Right ventricle myocardium superior (tissue), 1 donor: ENCODE data around the gene EOLA1. TPM values are rescaled to one million over a fixed set of nuclear protein-coding genes. Genes with fewer than 3 reads are reported as not detected.
"Not testable (repeated sequence)": the region's sequence is repeated elsewhere in the genome, so short reads cannot be mapped to it uniquely, and the experiment has no call there.

Experiments
- ATAC-seq: fragments of 200-7000 bp; cut with Tn5 transposase; one replicate; pipeline ENCODE4 v1.9.1; 2020; ENCODE audit warnings: mild to moderate bottlenecking; ENCODE audit not compliant: poor library complexity
- DNase-seq: peaks from one replicate; pipeline ENCODE4 v3.0.0-alpha.2; 2020
- intact Hi-C: fragments of 100-400 bp; cut with DNase I; formaldehyde crosslinking; loops from one replicate; pipeline ENCODE4 v1.11.2; 2022
- long read RNA-seq: library from polyadenylated mRNA; unstranded; transcript quantifications from one replicate; pipeline ENCODE4 v2.0.0, GENCODE V29; 2021
- total RNA-seq: library from RNA; stranded (reverse); fragmentation: NEBNext Ultra II Directional; extraction: Animal tissue kit (Norgen Biotek cat#: 25700); gene quantifications from one replicate; pipeline ENCODE4 v1.2.1, GENCODE V29; 2021
- donor health status: DM: no; HTN: yes; CAD: no; lungs with severe emphysema.

EOLA1 gene
- 26.9 TPM for total RNA-seq
- long read RNA-seq, transcript CXorf40A-204 (5 exons, 1,403 nt): major isoform, 12 of 23 reads
- long read RNA-seq, partial matches to known transcripts: 0 of 23 reads
- long read RNA-seq, other reads (novel, unspliced or antisense): 4 of 23 reads

GRCh38 chrX:149540621-149541520 lies at the start of gene EOLA1:
EOLA1 (plus strand) TSS chrX:149541012; CDS start chrX:149545631, 4,619 bp downstream.
- ATAC-seq: peak; percentile 68
- intact Hi-C loops: no loop called here

GRCh38 chrX:149491812-149492211 lies 49.0 kb upstream of the EOLA1 start:
- no peak for ATAC-seq
- no peak for DNase-seq
- intact Hi-C loops: no loop called here

More at GRCh38 chrX:149540621-149541520, at the start of gene EOLA1:
- peak; percentile 93 for DNase-seq

- intact Hi-C loops: no loop called here
- peak; percentile 85 for ATAC-seq
- DNase-seq: peak; percentile 54
Measured at GRCh38 chrX:149493567-149494562, 46.9 kb upstream of the EOLA1 start.

GRCh38 chrX:149494844-149495565 lies 45.8 kb upstream of the EOLA1 start:
- DNase-seq (no peak), ATAC-seq (no peak)
- intact Hi-C loops: no loop called here

- ATAC-seq: no peak
- intact Hi-C loops: no loop called here
- no peak for DNase-seq
Measured at GRCh38 chrX:149495573-149496071, 45.2 kb upstream of the EOLA1 start.

- ATAC-seq (no peak), DNase-seq (no peak)
- intact Hi-C loops: no loop called here
Measured at GRCh38 chrX:149497054-149497453, 43.8 kb upstream of the EOLA1 start.

GRCh38 chrX:149497626-149498025 lies 43.2 kb upstream of the EOLA1 start:
- ATAC-seq (no peak), DNase-seq (no peak)
- intact Hi-C loops: no loop called here

- intact Hi-C loops: no loop called here
- ATAC-seq (no peak), DNase-seq (no peak)
Measured at GRCh38 chrX:149498767-149499166, 42.0 kb upstream of the EOLA1 start.

- intact Hi-C loops: no loop called here
- no peak for ATAC-seq
- no peak for DNase-seq
Measured at GRCh38 chrX:149499766-149500165, 41.0 kb upstream of the EOLA1 start.

GRCh38 chrX:149502923-149503322 lies 37.9 kb upstream of the EOLA1 start:
- intact Hi-C loops, DNase-seq, ATAC-seq: not testable (repeated sequence)

- DNase-seq: peak; percentile 50
Measured at GRCh38 chrX:149503446-149503845, 37.4 kb upstream of the EOLA1 start.

GRCh38 chrX:149504226-149504914 lies 36.4 kb upstream of the EOLA1 start:
- ATAC-seq: peak; percentile 24
- intact Hi-C loops: no loop called here
- no peak for DNase-seq

More at GRCh38 chrX:149503446-149503845, 37.4 kb upstream of the EOLA1 start:
- intact Hi-C loops: not testable (repeated sequence)
- ATAC-seq: peak; percentile 48

GRCh38 chrX:149504915-149505651 lies 35.7 kb upstream of the EOLA1 start, which contains the start of gene IDS:
IDS (minus strand) TSS chrX:149505306; CDS start chrX:149505137, 169 bp downstream.
- peak; percentile 97 for ATAC-seq
- intact Hi-C loops: no loop called here
- DNase-seq: peak; percentile 95

GRCh38 chrX:149505671-149506070 lies 35.1 kb upstream of the EOLA1 start:
- no peak for DNase-seq
- no peak for ATAC-seq
- intact Hi-C loops: no loop called here

- intact Hi-C loops: no loop called here
- no peak for DNase-seq
- ATAC-seq: no peak
Measured at GRCh38 chrX:149506349-149506748, 34.5 kb upstream of the EOLA1 start.

- intact Hi-C loops: no loop called here
- DNase-seq (no peak), ATAC-seq (no peak)
Measured at GRCh38 chrX:149508467-149508866, 32.3 kb upstream of the EOLA1 start.

GRCh38 chrX:149510386-149510785 lies 30.4 kb upstream of the EOLA1 start:
- intact Hi-C loops: no loop called here
- ATAC-seq: no peak
- no peak for DNase-seq
